Right ventricle myocardium superior (tissue), 1 donor: ENCODE measurements around the gene MEGF9. TPM values are rescaled to one million over a fixed set of nuclear protein-coding genes. Genes with fewer than 3 reads are reported as not detected.

Source experiments
- ATAC-seq: fragments of 200-7000 bp; cut with Tn5 transposase; one replicate; pipeline ENCODE4 v1.9.1; 2020; ENCODE audit warnings: mild to moderate bottlenecking; ENCODE audit not compliant: poor library complexity
- DNase-seq: peaks from one replicate; pipeline ENCODE4 v3.0.0-alpha.2; 2020
- intact Hi-C: fragments of 100-400 bp; cut with DNase I; formaldehyde crosslinking; loops from one replicate; pipeline ENCODE4 v1.11.2; 2022
- total RNA-seq: library from RNA; stranded (reverse); fragmentation: NEBNext Ultra II Directional; extraction: Animal tissue kit (Norgen Biotek cat#: 25700); gene quantifications from one replicate; pipeline ENCODE4 v1.2.1, GENCODE V29; 2021
- donor health status: DM: no; HTN: yes; CAD: no; lungs with severe emphysema.

The MEGF9 gene
- total RNA-seq, 1 donor from 2014 or later: 18.2 TPM

GRCh38 chr9:120611690-120612068, 102.6 kb downstream of the MEGF9 start:
- intact Hi-C loops: no loop called here

GRCh38 chr9:120610975-120611689, 103.1 kb downstream of the MEGF9 start:
- intact Hi-C loops: no loop called here
- peak; percentile 36 for ATAC-seq

More at GRCh38 chr9:120611690-120612068, 102.6 kb downstream of the MEGF9 start:
- no peak for ATAC-seq
- no peak for DNase-seq

GRCh38 chr9:120609636-120610035, 104.6 kb downstream of the MEGF9 start:
- ATAC-seq (no peak), DNase-seq (no peak)
- intact Hi-C loops: no loop called here

More at GRCh38 chr9:120610975-120611689, 103.1 kb downstream of the MEGF9 start:
- DNase-seq: no peak

GRCh38 chr9:120608421-120608820, 105.8 kb downstream of the MEGF9 start:
- no peak for DNase-seq
- intact Hi-C loops: no loop called here
- ATAC-seq: no peak

- DNase-seq (no peak), ATAC-seq (no peak)
- intact Hi-C loops: no loop called here
Observed at GRCh38 chr9:120603591-120603990, 110.7 kb downstream of the MEGF9 start.

- intact Hi-C loops: no loop called here
- DNase-seq: no peak
- no peak for ATAC-seq
Observed at GRCh38 chr9:120603010-120603409, 111.3 kb downstream of the MEGF9 start.

- ATAC-seq (no peak), DNase-seq (no peak)
- intact Hi-C loops: no loop called here
Observed at GRCh38 chr9:120593955-120594277, 120.4 kb downstream of the MEGF9 start.

- intact Hi-C loops: no loop called here
- DNase-seq (no peak), ATAC-seq (no peak)
Observed at GRCh38 chr9:120593250-120593954, 120.9 kb downstream of the MEGF9 start.

- DNase-seq (no peak), ATAC-seq (no peak)
- intact Hi-C loops: no loop called here
Observed at GRCh38 chr9:120592210-120592609, 122.1 kb downstream of the MEGF9 start.

GRCh38 chr9:120587328-120587727, 126.9 kb downstream of the MEGF9 start:
- DNase-seq: no peak
- ATAC-seq: no peak
- intact Hi-C loops: no loop called here

GRCh38 chr9:120583958-120584369, 130.3 kb downstream of the MEGF9 start:
- DNase-seq: no peak
- intact Hi-C loops: no loop called here
- ATAC-seq: peak; percentile 22

GRCh38 chr9:120580051-120580896, 134.0 kb downstream of the MEGF9 start, which contains the start of gene CDK5RAP2:
Gene CDK5RAP2, minus strand, starts transcription at chr9:120580167. Its CDS starts 189 bp downstream, at chr9:120579978.
- intact Hi-C loops: no loop called here
- ATAC-seq (peak; percentile 99), DNase-seq (peak; percentile 96)

GRCh38 chr9:120579139-120580050, 134.9 kb downstream of the MEGF9 start:
- ATAC-seq (peak; percentile 4), DNase-seq (no peak)
- intact Hi-C loops: no loop called here

- no peak for ATAC-seq
- DNase-seq: no peak
- intact Hi-C loops: no loop called here
Observed at GRCh38 chr9:120574473-120574872, 139.8 kb downstream of the MEGF9 start.

- intact Hi-C loops: no loop called here
- DNase-seq (no peak), ATAC-seq (no peak)
Observed at GRCh38 chr9:120572472-120572871, 141.8 kb downstream of the MEGF9 start.

- ATAC-seq: peak; percentile 92
- intact Hi-C loops: no loop called here
Observed at GRCh38 chr9:120571443-120572257, 142.6 kb downstream of the MEGF9 start.

GRCh38 chr9:120570296-120570695, 144.0 kb downstream of the MEGF9 start:
- no peak for ATAC-seq
- DNase-seq: no peak
- intact Hi-C loops: no loop called here

More at GRCh38 chr9:120571443-120572257, 142.6 kb downstream of the MEGF9 start:
- DNase-seq: peak; percentile 79

- DNase-seq (no peak), ATAC-seq (no peak)
- intact Hi-C loops: no loop called here
Observed at GRCh38 chr9:120569556-120569955, 144.7 kb downstream of the MEGF9 start.
